SK-N-SH treated with all-trans-retinoic acid at 6 μM for 48 hours (cell line): ENCODE measurements around the gene C2CD4C.

Experiments used
- CSDC2 ChIP-seq: fragments of 250-450 bp; sonication (Bioruptor Pico); IDR thresholded peaks from 2 replicates; pipeline ENCODE4 v1.5.0; 2020; ENCODE audit warnings: mild to moderate bottlenecking, moderate library complexity
- GLIS3 ChIP-seq: fragments of 250-450 bp; sonication (Bioruptor Pico); IDR thresholded peaks from 2 replicates; pipeline ENCODE4 v1.5.0; 2020; ENCODE audit warnings: mild to moderate bottlenecking, moderate library complexity
- RARB ChIP-seq: fragments of 250-450 bp; sonication (Bioruptor Pico); IDR thresholded peaks from 2 replicates; pipeline ENCODE4 v1.8.0; 2021; ENCODE audit warnings: mild to moderate bottlenecking, moderate library complexity
- TCF4 ChIP-seq: fragments of 250-450 bp; sonication (Bioruptor Pico); IDR thresholded peaks from 2 replicates; pipeline ENCODE4 v1.8.0; 2021; ENCODE audit warnings: mild to moderate bottlenecking, moderate library complexity, borderline replicate concordance
- TOX ChIP-seq: fragments of 250-450 bp; sonication (Bioruptor Pico); IDR thresholded peaks from 2 replicates; pipeline ENCODE4 v1.8.0; 2021; ENCODE audit warnings: mild to moderate bottlenecking, moderate library complexity, borderline replicate concordance
- ZC3H10 ChIP-seq: fragments of 250-450 bp; sonication (Bioruptor Pico); IDR thresholded peaks from 2 replicates; pipeline ENCODE4 v1.5.1; 2021; ENCODE audit warnings: mild to moderate bottlenecking, moderate library complexity
- ZFP3 ChIP-seq: fragments of 250-450 bp; sonication (Bioruptor Pico); IDR thresholded peaks from 2 replicates; pipeline ENCODE4 v1.5.0; 2020; ENCODE audit warnings: mild to moderate bottlenecking, moderate library complexity
- ZFP30 ChIP-seq: fragments of 450-650 bp; formaldehyde crosslinking; IDR thresholded peaks from 2 replicates; pipeline ENCODE4 v1.5.0; 2022; ENCODE audit warnings: mild to moderate bottlenecking, moderate library complexity
- ZNF8 ChIP-seq: fragments of 450-650 bp; formaldehyde crosslinking; IDR thresholded peaks from 2 replicates; pipeline ENCODE4 v1.5.0; 2020; ENCODE audit warnings: mild to moderate bottlenecking, moderate library complexity
- TF ChIP-seq, protein P1 (sequence below): fragments of 250-450 bp; sonication (Bioruptor Pico); IDR thresholded peaks from 2 replicates; pipeline ENCODE4 v1.8.0; 2020; ENCODE audit warnings: mild to moderate bottlenecking, moderate library complexity, borderline replicate concordance
- TF ChIP-seq, protein P2 (sequence below): fragments of 250-450 bp; sonication (Bioruptor Pico); IDR thresholded peaks from 2 replicates; pipeline ENCODE4 v1.5.1; 2020; ENCODE audit warnings: low read depth, mild to moderate bottlenecking, moderate library complexity

DNA sequence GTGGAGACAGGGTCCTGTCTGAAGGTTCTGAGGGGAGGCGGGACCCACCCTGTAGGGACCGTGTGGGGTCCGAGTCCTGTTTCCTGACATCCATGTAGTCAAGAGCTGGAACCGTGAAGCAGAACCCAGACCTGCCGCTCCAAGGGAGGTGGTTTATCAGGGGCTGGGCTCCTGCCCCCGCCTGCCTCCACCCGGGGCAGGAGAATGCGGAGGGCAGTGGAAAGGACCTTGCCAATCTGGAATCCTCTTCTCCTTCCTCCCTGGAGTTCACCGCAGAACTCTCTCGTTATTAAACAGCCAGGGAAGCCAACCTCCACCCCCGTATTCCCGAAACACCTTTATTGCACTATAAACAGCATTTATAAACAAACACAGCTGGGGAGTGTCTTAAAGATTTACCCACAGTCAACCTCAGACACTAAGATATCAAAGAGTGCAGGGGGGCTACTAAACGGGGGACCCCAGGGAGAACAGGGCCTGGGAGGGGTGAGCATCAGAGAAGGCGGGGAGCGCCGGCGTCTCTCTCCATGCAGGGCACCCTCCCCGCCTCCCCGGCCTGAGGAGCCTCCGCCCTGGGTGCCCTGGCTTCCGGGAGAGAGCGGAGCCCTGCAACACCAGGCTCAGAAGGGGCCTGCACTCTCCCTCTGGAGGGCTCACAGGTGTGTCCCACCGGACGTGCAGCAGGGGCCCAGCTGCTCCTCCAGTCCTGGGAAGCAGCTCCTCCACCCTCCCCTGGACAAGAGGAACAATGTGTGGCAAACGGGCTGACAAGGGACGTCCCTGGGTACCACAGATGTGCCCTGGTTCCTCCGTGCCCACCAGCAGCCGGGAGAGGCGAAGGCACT, 3.6 kb downstream of the C2CD4C start:
- TF ChIP-seq ZNF8 (no peak), ZC3H10 (no peak), ZFP30 (CRISPR knock-in tag) (no peak), GLIS3 (CRISPR knock-in tag) (no peak), CSDC2 (CRISPR knock-in tag) (no peak), TCF4 (no peak), TOX (CRISPR knock-in tag) (no peak), RARB (CRISPR knock-in tag) (no peak), ZFP3 (CRISPR knock-in tag) (no peak)
- TF ChIP-seq, protein P1, sequence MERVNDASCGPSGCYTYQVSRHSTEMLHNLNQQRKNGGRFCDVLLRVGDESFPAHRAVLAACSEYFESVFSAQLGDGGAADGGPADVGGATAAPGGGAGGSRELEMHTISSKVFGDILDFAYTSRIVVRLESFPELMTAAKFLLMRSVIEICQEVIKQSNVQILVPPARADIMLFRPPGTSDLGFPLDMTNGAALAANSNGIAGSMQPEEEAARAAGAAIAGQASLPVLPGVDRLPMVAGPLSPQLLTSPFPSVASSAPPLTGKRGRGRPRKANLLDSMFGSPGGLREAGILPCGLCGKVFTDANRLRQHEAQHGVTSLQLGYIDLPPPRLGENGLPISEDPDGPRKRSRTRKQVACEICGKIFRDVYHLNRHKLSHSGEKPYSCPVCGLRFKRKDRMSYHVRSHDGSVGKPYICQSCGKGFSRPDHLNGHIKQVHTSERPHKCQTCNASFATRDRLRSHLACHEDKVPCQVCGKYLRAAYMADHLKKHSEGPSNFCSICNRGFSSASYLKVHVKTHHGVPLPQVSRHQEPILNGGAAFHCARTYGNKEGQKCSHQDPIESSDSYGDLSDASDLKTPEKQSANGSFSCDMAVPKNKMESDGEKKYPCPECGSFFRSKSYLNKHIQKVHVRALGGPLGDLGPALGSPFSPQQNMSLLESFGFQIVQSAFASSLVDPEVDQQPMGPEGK (CRISPR knock-in tag) = no peak
- TF ChIP-seq, protein P2, sequence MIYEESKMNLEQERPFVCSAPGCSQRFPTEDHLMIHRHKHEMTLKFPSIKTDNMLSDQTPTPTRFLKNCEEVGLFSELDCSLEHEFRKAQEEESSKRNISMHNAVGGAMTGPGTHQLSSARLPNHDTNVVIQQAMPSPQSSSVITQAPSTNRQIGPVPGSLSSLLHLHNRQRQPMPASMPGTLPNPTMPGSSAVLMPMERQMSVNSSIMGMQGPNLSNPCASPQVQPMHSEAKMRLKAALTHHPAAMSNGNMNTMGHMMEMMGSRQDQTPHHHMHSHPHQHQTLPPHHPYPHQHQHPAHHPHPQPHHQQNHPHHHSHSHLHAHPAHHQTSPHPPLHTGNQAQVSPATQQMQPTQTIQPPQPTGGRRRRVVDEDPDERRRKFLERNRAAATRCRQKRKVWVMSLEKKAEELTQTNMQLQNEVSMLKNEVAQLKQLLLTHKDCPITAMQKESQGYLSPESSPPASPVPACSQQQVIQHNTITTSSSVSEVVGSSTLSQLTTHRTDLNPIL (CRISPR knock-in tag) = no peak
